ENCODE results near the gene KIRREL1. TPM values are rescaled to one million over a fixed set of nuclear protein-coding genes. Genes with fewer than 3 reads are reported as not detected.

KIRREL1 gene
- polyA plus RNA-seq, 1 experiment = 42.3 TPM

GRCh38 chr1:158102881-158103674, 109.6 kb downstream of the KIRREL1 start:
- Histone ChIP-seq H3K27me3 (ENCODE audit: control insufficient read depth, insufficient read depth, low read length) (peaks cover 3% of the 10 kb centered on the region), H3K4me3 (ENCODE audit: low read depth, low read length) (no peak overlapping the region), H3K27ac (ENCODE audit: low read depth, low read length) (no peak overlapping the region), H3K9me3 (ENCODE audit: control insufficient read depth, insufficient read depth, low read length) (no peaks in the 10 kb centered on the region)
- ChIA-PET CTCF (interaction anchor here (0.6 to 2.7 kb wide), 5 partner anchors 7 to 112 kb away, joined by 5 to 21 read pairs (median 17); no protein-coding TSS in a partner anchor), POLR2A (interaction anchor here (0.6 kb wide), 1 partner anchor 111 kb away, joined by 4 read pairs; no protein-coding TSS in a partner anchor)
- no peak for DNase-seq (ENCODE audit: low read depth, low spot score)
- TF ChIP-seq, protein P1, sequence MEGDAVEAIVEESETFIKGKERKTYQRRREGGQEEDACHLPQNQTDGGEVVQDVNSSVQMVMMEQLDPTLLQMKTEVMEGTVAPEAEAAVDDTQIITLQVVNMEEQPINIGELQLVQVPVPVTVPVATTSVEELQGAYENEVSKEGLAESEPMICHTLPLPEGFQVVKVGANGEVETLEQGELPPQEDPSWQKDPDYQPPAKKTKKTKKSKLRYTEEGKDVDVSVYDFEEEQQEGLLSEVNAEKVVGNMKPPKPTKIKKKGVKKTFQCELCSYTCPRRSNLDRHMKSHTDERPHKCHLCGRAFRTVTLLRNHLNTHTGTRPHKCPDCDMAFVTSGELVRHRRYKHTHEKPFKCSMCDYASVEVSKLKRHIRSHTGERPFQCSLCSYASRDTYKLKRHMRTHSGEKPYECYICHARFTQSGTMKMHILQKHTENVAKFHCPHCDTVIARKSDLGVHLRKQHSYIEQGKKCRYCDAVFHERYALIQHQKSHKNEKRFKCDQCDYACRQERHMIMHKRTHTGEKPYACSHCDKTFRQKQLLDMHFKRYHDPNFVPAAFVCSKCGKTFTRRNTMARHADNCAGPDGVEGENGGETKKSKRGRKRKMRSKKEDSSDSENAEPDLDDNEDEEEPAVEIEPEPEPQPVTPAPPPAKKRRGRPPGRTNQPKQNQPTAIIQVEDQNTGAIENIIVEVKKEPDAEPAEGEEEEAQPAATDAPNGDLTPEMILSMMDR (IDR thresholded peaks at IDR 0.05; ENCODE audit: low read depth, low read length) = no peak

DNA sequence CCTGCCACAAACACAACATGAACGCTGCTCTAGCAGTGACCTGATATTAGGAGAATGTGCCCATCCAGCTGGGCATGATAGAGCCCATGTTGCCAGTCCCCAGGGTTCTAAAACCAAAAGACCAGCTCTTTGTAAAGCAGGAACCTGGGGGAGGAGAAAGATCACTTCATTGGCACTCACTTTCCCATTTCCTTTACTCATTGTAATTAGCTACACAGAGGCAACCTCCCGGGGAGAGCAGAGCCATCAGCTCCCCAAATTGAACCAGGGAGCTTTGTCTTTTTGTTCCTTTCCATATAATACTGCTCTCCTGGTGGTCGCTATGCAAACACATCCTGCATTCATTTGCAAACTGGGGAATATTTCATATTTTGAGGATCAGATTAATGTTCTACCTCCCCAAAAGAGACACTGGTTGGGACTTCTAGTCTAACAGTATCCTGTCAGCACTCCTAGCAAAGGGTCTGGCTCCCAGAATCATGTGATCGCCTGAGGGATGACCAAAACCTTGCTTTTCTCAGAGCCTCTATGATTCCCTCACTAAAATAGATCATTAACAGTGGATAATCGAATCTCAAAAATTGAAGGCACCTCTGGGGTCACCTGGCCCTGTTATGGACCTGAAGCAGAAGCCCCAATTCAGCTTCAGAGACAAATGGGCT, 110.5 kb downstream of the KIRREL1 start:
- no peaks in the 10 kb centered on the region; the same call in 1 of the 2 replicates for H3K9me3 ChIP-seq (ENCODE audit: control insufficient read depth, insufficient read depth, low read length)
- no peak overlapping the region for H3K27ac ChIP-seq (ENCODE audit: low read depth, low read length)
- ChIA-PET CTCF (interaction anchor here (0.6 to 21.5 kb wide), 7 partner anchors 7 to 113 kb away, joined by 5 to 281 read pairs (median 17); no protein-coding TSS in a partner anchor), POLR2A (interaction anchor here (0.6 kb wide), 1 partner anchor 112 kb away, joined by 4 read pairs; no protein-coding TSS in a partner anchor)
- TF ChIP-seq, protein P1 (IDR thresholded peaks at IDR 0.05; ENCODE audit: low read depth, low read length) = no peak
- H3K4me3 ChIP-seq (ENCODE audit: low read depth, low read length) = no peak overlapping the region
- H3K27me3 ChIP-seq (ENCODE audit: control insufficient read depth, insufficient read depth, low read length) = peaks cover 3% of the 10 kb centered on the region
- DNase-seq (ENCODE audit: low read depth, low spot score) = no peak

DNA sequence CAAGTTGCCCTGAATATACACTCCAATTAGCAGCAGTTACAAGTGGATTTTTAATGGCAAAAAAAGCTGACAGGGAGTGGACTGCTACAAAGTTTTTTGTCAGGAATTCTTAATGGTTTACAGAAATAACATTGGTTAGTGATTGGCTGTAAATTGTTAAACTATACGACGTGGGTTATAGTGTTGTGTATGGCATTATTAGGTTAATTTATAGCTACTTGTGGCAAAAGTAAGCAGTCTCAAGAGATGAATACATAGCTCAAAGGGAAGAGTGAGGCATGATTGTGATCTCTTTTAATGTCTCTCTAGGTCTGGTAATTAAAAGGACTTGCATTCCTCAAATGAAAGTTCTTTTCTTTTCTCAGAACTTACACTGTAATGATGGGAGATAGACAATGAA, 111.4 kb downstream of the KIRREL1 start:
- TF ChIP-seq, protein P1 (IDR thresholded peaks at IDR 0.05; ENCODE audit: low read depth, low read length) = no peak
- no peak for DNase-seq (ENCODE audit: low read depth, low spot score)
- POLR2A ChIA-PET = no interaction called here
- Histone ChIP-seq H3K9me3 (ENCODE audit: control insufficient read depth, insufficient read depth, low read length) (peaks cover 5% of the 10 kb centered on the region; the same call in 1 of the 2 replicates), H3K4me3 (ENCODE audit: low read depth, low read length) (no peak overlapping the region), H3K27me3 (ENCODE audit: control insufficient read depth, insufficient read depth, low read length) (peaks cover 3% of the 10 kb centered on the region), H3K27ac (ENCODE audit: low read depth, low read length) (no peak overlapping the region)
- CTCF ChIA-PET = interaction anchor here (1.0 to 21.5 kb wide), 8 partner anchors 8 to 136 kb away, joined by 3 to 281 read pairs (median 11); no protein-coding TSS in a partner anchor

GRCh38 chr1:158105352-158106095, 112.1 kb downstream of the KIRREL1 start:
- ChIA-PET CTCF (interaction anchor here (1.0 to 21.5 kb wide), 11 partner anchors 8 to 137 kb away, joined by 3 to 281 read pairs (median 10); no protein-coding TSS in a partner anchor), POLR2A (no interaction called here)
- TF ChIP-seq, protein P1 (IDR thresholded peaks at IDR 0.05; ENCODE audit: low read depth, low read length) = no peak
- Histone ChIP-seq H3K27ac (ENCODE audit: low read depth, low read length) (no peak overlapping the region), H3K4me3 (ENCODE audit: low read depth, low read length) (no peak overlapping the region), H3K27me3 (ENCODE audit: control insufficient read depth, insufficient read depth, low read length) (peaks cover 3% of the 10 kb centered on the region), H3K9me3 (ENCODE audit: control insufficient read depth, insufficient read depth, low read length) (peaks cover 5% of the 10 kb centered on the region; the same call in 1 of the 2 replicates)
- DNase-seq (ENCODE audit: low read depth, low spot score) = no peak
